ENCODE data around the gene TEX2.

DNA sequence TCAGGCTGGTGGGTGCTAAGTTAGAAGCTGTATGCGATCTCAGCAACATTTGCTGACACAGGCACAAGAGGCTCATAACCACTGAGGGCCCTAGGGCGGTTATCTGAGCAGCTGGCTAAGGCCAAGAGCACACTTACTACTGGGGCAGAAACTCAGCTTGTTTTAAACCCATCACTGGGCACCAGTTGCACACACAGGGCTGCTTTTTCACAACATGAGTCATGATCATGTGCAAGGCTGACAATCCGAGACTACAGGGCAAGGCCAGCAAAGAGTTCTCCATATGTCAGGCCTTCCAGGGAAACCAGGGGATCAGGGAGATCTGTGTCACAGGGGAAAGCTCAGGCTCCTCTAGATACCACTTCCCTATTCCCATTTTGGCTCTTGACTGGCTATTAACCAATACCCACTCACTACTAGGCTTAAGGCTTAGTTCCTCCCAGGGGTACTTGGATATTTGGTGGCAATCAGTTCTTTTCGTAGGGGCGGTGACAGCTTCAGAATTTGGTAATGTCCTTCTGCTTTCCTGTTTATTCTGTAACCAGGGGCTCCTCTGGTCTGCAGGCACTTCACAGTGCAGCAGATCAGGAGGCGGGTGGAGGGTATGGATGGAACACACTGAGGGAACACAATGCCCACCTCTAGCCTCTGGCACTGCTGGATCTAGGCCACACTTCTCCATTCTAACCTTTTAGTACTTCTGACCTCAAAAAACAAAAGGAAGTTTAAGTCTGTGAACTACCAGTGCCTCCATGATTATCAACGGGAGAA, 88.2 kb downstream of the TEX2 start:
- no peak for TF ChIP-seq NFIC (IDR thresholded peaks at IDR 0.05)
- no peak for TF ChIP-seq MAX (IDR thresholded peaks at IDR 0.05)
- TF ChIP-seq TAF1 (IDR thresholded peaks at IDR 0.05; ENCODE audit: low read depth), result no peak
- TF ChIP-seq CREB1 (IDR thresholded peaks at IDR 0.05; ENCODE audit: low read depth), result no peak
- TF ChIP-seq TEAD4 (IDR thresholded peaks at IDR 0.05), result no peak
- no peak for TF ChIP-seq EP300 (IDR thresholded peaks at IDR 0.05; ENCODE audit: borderline replicate concordance)
- no peak for TF ChIP-seq REST (IDR thresholded peaks at IDR 0.05; ENCODE audit: low read depth)
- TF ChIP-seq FOXM1 (IDR thresholded peaks at IDR 0.05; ENCODE audit: borderline replicate concordance, low read depth), result no peak
- no peak for TF ChIP-seq YY1 (IDR thresholded peaks at IDR 0.05; ENCODE audit: low read depth)
- no peak for TF ChIP-seq EGR1 (IDR thresholded peaks at IDR 0.05)
